Stimulated activated CD8-positive, alpha-beta memory T cell treated with anti-CD3 and anti-CD28 coated beads, Interleukin-7, amount 100 ng/mL, for 48 hours (primary cell): ENCODE data around the gene CRYAB.
"Not testable (repeated sequence)": the region's sequence is repeated elsewhere in the genome, so short reads cannot be mapped to it uniquely, and the experiment has no call there.

Experiments used
- DNase-seq, 2 donors: peaks; one replicate each; pipeline ENCODE4 v3.0.0-alpha.2; 2020; ENCODE audit warnings: low read depth in 1 of 2; ENCODE audit errors: extremely low read depth in 1 of 2

CRYAB gene

DNA sequence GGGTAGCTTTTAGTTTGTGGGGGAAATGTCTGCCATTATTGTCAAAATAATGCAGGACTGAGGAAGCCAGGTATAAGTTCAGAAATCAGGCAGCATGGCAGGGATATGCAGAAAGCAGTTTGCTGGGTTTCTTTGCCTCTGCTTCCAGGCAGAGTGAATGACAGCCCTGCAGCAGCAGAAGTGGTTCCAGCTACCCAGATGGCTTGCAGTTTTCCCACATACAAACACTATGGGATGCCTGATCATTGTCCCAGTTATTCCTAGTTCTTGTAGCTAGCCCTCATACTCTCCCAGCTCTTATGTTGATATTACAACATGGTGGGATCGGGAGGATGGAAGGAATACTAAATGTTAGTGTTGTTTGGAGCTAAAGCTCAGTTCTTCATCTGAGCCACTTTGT, 22.7 kb upstream of the CRYAB start:
- no peak for DNase-seq

DNA sequence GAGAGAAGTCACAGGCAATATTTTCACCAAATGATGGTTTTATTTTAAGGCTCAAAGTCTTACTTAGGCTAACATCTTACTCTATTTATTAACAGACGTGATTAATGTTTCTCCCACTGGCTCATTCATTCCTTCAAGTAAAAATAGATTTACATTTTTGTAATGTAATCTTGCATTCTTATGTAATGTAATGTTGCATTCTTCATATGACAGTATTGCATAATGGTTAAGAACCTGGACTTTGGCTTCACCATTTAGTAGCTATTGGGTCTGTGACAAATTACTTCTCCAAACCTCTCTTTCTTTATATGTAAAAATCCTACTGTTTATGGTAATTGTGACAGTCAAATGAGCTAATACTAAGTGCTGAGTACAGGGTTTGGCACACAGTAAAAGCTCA, 22.3 kb upstream of the CRYAB start:
- no peak for DNase-seq

DNA sequence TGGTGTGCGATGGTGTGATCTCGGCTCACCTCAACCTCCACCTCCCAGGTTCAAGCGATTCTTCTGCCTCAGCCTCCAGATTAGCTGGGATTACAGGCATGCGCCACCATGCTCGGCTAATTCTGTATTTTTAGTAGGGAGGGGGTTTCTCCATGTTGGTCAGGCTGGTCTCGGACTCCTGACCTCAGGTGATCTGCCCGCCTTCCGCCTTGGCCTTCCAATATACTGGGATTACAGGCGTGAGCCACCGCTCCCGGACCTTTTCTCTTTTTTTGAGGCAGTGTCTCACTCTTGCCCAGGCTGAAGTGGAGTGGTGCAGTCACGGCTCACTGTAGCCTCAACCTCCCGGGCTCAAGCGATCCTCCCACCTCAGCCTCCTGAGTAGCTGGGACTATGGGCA, 21.6 kb upstream of the CRYAB start:
- DNase-seq = not testable (repeated sequence)

DNA sequence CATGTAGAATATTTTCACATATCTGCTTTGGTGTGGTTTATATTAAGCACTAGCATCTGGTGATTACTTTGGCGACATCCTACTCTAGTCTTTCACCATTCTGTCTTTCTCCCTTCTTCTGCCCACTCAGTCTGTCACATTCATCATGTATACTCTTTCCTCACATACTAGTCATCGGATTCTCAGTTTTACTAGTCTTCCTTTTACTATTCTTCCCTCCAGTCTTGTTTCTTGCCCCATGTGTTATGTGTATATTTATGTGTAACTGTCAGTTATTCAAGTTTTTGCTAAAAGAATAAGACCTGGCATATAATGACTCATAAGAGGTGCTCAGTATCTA, 21.0 kb upstream of the CRYAB start:
- no peak for DNase-seq

- DNase-seq = no peak
Measured at GRCh38 chr11:111930472-111930871, 18.9 kb upstream of the CRYAB start.

GRCh38 chr11:111926505-111927391, 15.2 kb upstream of the CRYAB start:
- peak; percentile 91 to 93 for DNase-seq

GRCh38 chr11:111925953-111926352, 14.4 kb upstream of the CRYAB start:
- no peak for DNase-seq

GRCh38 chr11:111923951-111924350, 12.4 kb upstream of the CRYAB start:
- no peak for DNase-seq

- DNase-seq = no peak
Measured at GRCh38 chr11:111923351-111923788, 11.8 kb upstream of the CRYAB start.

GRCh38 chr11:111922803-111923202, 11.2 kb upstream of the CRYAB start:
- no peak for DNase-seq

GRCh38 chr11:111921541-111922230, 10.1 kb upstream of the CRYAB start:
- DNase-seq = no peak

GRCh38 chr11:111920908-111921307, 9.3 kb upstream of the CRYAB start:
- DNase-seq = no peak

GRCh38 chr11:111918390-111919256, 7.1 kb upstream of the CRYAB start, which contains the start of gene C11orf52:
TSS of gene C11orf52 (plus strand) at chr11:111918913. CDS start at chr11:111918973, 60 bp downstream.
- no peak for DNase-seq

GRCh38 chr11:111917788-111918187, 6.2 kb upstream of the CRYAB start:
- DNase-seq = no peak

- DNase-seq = no peak
Measured at GRCh38 chr11:111917312-111917711, 5.7 kb upstream of the CRYAB start.

- no peak for DNase-seq
Measured at GRCh38 chr11:111916768-111917167, 5.2 kb upstream of the CRYAB start.

GRCh38 chr11:111913997-111914396, 2.4 kb upstream of the CRYAB start:
- DNase-seq = no peak

GRCh38 chr11:111913031-111913861, 1.7 kb upstream of the CRYAB start:
- no peak for DNase-seq

- no peak for DNase-seq
Measured at GRCh38 chr11:111912535-111912934, 965 bp upstream of the CRYAB start, which contains the start of gene HSPB2. TSS of gene HSPB2 (plus strand) at chr11:111912734. CDS start at chr11:111912830, 96 bp downstream.
